HG03280 (cell line): ENCODE results near the gene AKT1.
"Not testable (repeated sequence)": the region's sequence is repeated elsewhere in the genome, so short reads cannot be mapped to it uniquely, and the experiment has no call there.

Experiments used
- ATAC-seq: cut with Tn5 transposase; IDR thresholded peaks from one replicate; pipeline ENCODE4 v1.9.1; 2021; ENCODE audit warnings: mild to moderate bottlenecking, moderate library complexity; ENCODE audit not compliant: unreplicated experiment

The AKT1 gene

GRCh38 chr14:104819361-104819781 lies 23.8 kb upstream of the AKT1 start:
- ATAC-seq, result no peak

- ATAC-seq, result no peak
Measured at GRCh38 chr14:104818714-104819161, 23.2 kb upstream of the AKT1 start.

DNA sequence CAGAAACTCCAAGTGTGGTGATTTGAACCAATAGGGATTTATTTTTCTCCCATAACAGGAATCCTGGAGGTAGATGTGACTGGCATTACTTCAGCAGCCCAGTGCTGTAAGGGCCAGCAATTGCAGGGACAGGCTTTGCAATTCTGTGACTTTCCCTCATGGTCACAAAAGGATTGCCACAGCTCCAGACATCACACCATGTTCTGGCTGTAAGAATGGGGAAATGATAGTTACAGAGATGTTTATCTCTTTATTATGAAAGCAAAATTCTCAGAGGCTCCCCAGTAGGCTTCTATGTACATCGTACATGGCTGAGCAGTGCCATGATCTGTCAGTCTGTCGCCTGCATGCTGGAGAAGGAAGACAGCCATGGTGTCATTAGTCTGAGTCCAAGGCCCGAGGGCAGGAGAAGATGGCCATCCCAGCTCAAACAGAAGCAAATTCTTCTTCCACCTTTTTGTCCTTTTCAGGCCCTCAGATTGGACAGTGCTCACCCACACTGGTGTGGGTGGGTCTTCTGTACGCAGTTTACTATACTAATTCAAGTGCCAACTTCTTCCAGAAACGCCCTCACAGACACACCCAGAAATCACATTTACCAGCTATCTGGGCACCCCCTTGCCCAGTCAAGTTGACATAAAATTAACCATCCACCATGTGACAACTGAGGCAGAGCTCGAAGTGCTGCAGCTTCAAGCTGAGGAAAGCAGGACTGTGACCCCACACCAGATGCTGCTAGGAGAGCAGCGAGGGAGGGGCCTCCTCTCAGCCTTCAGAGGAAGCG lies 22.6 kb upstream of the AKT1 start:
- ATAC-seq, result no peak

GRCh38 chr14:104816616-104816884 lies 21.0 kb upstream of the AKT1 start:
- ATAC-seq, result peak; percentile 2

- ATAC-seq, result not testable (repeated sequence)
Measured at GRCh38 chr14:104814701-104815100, 19.2 kb upstream of the AKT1 start.

GRCh38 chr14:104813286-104813685 lies 17.7 kb upstream of the AKT1 start:
- no peak for ATAC-seq

DNA sequence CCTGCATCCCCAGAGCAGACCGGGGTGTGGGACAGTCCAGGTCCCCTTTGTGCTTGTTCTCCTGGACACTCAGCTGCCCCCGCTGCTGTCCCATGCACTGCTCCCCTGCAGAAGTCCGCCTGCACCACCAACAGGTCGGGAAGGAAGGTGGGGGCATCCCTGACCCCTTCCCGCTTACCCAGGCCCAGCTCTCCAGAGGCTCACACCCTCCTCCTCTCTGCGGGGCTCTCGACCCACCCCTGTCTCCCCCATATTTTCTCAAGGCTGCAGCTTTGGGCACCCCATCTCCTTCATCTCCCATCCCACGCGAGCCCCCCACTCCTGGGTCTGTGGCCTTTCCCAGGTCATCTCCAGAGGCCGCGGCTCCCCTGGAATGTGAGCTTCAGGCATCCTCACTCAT lies 14.8 kb upstream of the AKT1 start:
- no peak for ATAC-seq

DNA sequence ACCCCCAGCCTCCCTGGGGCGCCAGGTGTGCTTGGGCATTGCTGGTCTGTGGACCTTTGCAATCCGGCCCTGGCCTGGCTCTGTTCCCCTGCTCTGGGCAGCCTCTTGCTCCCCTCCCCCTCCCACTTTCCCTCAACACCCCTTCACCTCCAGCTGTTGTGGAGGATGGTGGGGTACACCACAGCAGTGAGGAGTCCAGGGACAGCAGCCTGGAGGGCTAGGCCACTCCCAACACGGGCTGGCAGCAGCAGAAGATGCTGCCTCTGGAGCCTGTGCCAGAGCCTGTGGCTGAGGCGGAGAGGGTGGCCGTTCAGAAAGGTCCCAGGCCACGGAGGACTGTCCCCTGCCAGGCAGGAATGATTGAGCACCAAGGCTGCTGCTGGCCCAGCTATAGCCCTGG lies 12.9 kb upstream of the AKT1 start:
- ATAC-seq, result no peak

DNA sequence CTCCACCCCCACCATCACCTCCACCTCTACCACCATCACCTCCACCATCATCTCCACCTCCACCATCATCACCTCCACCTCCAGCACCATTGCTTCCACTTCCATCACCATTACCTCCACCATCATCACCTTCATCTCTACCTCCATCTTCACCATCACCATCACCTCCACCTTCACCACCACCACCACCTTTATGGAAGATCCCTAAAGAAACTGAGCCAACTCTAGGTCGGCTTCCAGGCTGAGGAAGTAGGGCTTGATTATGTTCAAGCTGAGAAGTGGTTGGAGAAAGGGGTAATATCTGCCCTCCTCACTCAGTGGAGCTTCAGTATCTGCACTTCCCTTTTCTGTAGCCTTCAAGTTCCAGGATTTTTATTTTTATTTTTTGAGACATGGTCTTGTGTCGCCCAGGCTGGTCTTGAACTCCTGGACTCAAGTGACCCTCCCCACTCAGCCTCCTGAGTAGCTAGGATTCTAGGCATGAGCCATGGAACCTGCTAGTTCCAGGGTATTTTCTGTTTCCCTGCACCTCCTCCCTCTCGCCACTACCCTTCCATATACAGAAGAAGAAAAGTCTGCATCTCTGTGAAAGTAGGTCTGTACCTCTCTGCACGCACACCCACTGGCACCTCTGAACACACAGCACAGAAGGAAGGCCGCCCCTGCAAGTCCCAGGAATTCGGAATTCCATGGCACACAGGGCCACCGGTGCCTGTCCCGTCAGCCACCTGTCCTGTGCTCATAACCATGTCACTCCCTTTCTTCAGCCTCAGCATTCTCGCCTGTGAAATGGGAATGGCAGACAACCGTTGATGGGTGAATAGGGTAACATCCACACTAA lies 11.3 kb upstream of the AKT1 start:
- ATAC-seq, result no peak

DNA sequence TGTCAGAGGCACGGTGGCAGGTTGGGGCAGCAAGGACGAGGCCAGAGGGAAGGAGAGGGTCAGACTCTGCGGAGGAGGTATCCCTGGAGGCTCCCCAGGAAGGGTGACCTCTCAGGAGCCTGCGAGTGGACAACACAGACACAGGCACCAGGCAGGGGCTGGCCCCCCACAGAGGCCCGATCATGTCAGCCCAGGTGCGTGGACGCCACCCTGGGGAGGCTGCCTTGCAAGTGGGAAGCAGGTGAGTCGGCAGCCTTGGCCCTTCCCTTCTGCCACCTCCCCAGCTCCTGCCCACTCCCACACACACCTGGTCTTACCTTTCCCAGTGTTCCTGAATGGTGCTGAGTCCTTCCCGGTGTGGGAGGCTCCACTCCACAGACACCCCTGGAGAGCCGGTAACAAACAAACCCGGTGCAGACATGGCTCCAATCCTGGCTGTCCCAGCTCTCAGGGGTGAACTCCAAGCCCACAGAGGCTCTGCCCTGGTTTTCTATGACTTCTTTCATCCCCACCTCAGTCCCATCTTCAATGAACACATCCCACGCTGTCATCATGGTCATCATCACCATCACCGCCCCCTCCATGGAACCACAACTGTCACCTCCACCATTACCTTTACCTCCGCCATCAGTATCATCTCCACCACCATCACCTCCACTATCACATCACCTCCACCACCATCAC lies 10.5 kb upstream of the AKT1 start:
- ATAC-seq, result no peak

- ATAC-seq, result no peak
Measured at GRCh38 chr14:104805326-104805678, 9.8 kb upstream of the AKT1 start.

- ATAC-seq, result no peak
Measured at GRCh38 chr14:104804481-104805325, 9.2 kb upstream of the AKT1 start.

DNA sequence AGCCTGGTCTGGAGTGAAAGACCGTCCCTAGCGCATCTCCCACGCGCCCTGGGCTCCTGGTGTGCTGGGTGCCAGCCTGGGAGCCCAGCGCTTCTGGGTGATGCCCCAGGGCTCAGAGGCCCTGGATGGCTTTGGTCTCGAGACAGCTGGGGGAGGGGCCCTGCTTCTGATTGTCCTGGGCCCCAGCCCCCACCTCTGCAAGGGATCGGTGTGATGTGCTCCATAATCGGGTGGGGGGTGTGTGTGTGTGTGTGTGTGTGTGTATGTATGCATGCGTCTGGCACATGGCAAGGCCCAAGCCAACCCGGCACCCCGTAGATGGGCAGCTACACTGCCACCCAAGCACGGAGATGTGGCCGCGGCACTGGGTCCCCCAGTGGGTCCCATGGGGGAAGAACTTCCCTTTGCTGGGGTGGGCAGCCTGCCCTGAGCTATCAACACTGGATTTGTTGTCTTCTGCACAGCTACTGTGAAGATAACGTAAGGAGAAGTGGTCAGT lies 8.4 kb upstream of the AKT1 start:
- ATAC-seq, result no peak

GRCh38 chr14:104803280-104803911 lies 7.8 kb upstream of the AKT1 start:
- no peak for ATAC-seq

- ATAC-seq, result no peak
Measured at GRCh38 chr14:104802394-104803184, 7.0 kb upstream of the AKT1 start.

- ATAC-seq, result no peak
Measured at GRCh38 chr14:104801520-104802393, 6.2 kb upstream of the AKT1 start.

DNA sequence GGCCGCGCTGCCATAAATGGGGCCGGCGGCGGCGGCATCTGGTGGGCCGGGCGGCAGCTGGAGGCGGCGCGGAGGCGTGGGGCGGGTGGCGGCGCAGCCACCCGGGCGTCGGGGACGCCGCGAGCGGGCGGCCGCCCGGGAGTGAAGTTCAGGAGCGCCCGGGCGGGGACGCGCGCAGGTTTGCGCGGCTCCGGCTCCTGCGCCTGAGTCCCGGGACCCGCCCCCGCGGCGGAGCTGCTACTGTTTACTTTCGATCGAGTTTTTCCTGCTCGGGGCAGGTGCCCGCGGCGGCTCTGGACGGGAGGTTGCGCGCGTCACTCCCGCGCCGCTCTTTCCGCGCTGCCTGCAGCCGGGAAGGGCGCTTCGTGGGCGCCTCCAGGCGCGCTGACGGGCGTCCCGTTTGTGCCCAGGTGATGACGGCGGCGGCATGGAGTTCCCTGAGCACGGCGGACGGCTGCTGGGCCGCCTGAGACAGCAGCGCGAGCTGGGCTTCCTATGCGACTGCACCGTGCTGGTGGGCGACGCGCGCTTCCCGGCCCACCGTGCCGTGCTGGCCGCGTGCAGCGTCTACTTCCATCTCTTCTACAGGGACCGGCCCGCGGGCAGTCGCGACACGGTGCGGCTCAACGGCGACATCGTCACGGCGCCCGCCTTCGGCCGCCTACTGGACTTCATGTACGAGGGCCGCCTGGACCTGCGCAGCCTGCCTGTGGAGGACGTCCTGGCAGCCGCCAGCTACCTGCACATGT lies 5.4 kb upstream of the AKT1 start, which contains the start of gene ZBTB42:
TSS of gene ZBTB42 (plus strand) at position 331 of the 749 bp plus-strand sequence. CDS start at position 428, 97 bp downstream.
- ATAC-seq, result peak; percentile 38
